Hippocampal formation (tissue), 2 donors: ENCODE measurements around the gene DNMT1.
"Not testable (repeated sequence)": the region's sequence is repeated elsewhere in the genome, so short reads cannot be mapped to it uniquely, and the experiment has no call there.

Experiments used
- DNase-seq, 2 donors: peaks; one replicate each; lab custom pipeline; 2025; lab: John Stamatoyannopoulos, UW

DNMT1 gene

DNA sequence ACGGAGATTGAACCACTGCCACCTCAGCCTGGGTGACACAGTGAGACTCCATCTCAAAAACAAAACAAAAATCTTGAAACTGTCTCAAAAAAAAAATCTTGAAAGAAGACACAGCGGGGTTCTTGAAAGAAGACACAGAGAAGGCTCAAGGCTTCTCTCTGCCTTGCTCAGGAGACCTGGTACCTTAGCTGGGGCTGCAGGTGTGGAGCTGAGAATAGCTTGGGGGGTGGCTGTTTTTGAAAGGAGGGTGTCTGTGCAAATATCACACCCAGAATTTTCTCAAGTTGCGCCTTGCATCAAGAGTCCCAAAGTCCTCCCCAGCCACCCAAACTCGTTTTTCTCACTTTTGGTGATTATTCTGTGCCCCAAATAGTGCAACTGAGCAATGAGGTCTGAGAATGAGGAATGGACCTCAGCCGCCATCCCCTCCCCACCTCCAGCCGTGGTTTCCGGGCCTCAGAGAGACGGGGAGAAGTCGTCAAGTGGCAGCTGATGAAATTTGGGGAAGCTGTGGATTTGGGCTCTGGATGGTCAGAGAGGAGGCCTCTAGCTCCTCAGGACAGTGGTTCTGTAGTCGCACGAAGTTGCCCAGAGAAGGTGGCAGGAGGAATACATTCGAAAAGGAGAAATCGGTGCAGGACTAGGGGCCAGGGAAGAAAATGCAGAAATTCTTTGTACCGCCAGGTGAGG is 27.6 kb upstream of the DNMT1 start:
- DNase-seq, result no peak

- no peak for DNase-seq
Observed at GRCh38 chr19:10220695-10221094, 25.9 kb upstream of the DNMT1 start.

- no peak for DNase-seq
Observed at GRCh38 chr19:10219678-10220077, 24.9 kb upstream of the DNMT1 start.

- no peak for DNase-seq
Observed at GRCh38 chr19:10217085-10217484, 22.3 kb upstream of the DNMT1 start.

- DNase-seq, result no peak
Observed at GRCh38 chr19:10214784-10215183, 20.0 kb upstream of the DNMT1 start.

GRCh38 chr19:10211691-10212090 is 16.9 kb upstream of the DNMT1 start:
- DNase-seq, result no peak

- no peak for DNase-seq
Observed at GRCh38 chr19:10211061-10211460, 16.3 kb upstream of the DNMT1 start.

DNA sequence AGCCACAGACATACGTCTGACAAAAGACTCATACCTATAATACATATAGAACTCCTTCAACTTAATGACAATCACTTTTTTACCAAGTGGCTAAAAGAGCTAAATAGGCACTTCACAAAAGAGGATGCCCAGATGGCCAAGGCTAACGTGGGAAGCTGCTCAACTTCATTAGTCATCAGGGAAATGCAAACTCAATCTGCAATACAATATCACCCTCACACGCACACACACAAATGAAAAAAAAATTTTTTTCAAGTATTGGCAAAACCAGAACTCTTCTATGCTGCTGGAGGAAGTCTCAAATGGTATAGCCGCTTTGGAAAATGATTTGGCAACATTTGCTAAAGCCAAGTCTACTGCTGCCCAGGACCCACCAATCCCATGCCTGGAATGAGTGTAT is 14.6 kb upstream of the DNMT1 start:
- no peak for DNase-seq

GRCh38 chr19:10207026-10207425 is 12.3 kb upstream of the DNMT1 start:
- DNase-seq, result no peak

GRCh38 chr19:10206226-10206885 is 11.6 kb upstream of the DNMT1 start:
- DNase-seq, result no peak

DNA sequence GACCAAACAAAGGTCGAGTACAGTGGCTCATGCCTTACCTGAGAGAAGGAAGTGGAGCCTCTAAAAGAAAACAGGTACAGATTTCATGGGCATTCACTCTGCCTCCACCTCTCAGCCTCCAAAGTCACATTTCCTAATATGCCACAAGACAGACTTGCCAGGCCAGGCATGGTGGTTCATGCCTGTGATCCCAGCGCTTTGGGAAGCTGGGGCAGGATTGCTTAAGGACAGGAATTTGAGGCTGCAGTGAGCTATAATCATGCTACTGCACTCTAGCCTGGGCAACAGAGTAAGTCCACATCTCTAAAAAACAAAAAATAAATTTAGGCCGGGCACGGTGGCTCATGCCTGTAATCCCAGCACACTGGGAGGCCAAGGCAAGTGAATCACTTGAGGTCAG is 10.9 kb upstream of the DNMT1 start:
- no peak for DNase-seq

DNA sequence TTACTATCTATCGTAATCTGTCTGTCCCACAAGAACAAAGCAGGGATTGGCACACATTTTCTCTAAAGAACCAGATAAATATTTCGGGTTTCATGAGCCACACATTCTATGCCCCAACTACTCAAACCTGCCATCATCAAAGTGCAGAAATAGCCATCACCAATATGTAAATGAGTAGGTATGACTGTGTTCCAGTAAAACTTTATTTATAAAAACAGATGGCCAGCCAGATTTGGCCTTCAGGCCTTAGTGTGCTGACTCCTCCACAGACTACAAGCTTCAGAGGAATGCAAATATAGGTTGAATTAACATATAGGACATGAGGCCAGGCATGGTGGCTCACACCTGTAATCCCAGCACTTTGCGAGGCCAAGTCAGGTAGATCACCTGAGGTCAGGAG is 8.9 kb upstream of the DNMT1 start:
- no peak for DNase-seq

- DNase-seq, result no peak
Observed at GRCh38 chr19:10201176-10201575, 6.4 kb upstream of the DNMT1 start.

DNA sequence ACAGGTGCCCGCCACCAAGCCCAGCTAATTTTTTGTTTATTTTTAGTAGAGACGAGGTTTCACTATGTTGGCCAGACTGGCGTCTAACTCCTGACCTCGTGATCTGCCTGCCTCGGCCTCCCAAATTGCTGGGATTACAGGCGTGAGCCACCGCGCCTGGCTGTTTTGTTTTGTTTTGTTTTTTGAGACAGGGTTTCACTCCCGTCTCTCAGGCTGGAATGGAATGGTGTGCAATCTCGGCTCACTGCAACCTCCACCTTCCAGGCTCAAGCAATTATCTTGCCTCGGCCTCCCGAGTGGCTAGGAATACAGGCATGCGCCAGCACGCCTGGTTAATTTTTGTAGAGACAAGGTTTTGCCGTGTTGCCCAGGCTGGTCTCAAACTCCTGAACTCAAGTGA is 5.3 kb upstream of the DNMT1 start:
- DNase-seq, result not testable (repeated sequence)

- DNase-seq, result not testable (repeated sequence)
Observed at GRCh38 chr19:10198889-10199644, 4.3 kb upstream of the DNMT1 start.

GRCh38 chr19:10195199-10195519 is 406 bp upstream of the DNMT1 start:
- DNase-seq, result no peak

DNA sequence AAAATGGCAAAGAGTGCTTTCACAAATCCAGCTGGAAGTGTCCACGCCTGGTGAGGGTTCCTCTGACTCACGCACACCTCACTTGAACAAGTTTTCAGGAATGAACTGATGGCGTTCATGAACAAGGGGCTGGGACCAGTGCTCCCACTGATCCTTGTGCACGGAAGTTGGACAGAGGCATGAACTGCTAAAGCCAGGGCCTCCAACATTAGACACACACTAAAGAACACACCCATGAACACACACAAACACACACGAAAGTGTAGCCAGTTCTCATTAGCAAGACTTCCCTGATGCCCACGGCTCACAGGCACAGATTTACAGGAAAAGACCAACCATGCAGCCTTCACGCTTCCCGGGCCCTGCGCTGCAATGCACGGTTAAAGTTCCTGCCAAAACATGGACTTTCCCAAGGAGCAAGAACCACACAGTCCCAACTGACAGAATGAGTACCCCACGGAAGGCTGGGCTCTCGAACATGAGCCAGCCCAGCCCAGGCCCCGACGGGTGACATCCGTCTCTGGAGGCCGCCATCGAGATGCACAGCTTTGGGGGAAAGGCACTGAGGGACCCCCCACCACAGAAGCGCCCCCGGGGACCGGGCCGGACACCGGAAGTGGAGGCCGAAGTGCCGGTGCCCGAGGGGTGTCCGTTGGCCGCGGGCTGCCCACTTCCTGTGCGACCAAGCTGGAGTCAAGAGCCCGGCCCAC is 808 bp downstream of the DNMT1 start:
- no peak for DNase-seq

GRCh38 chr19:10192922-10193321 is 1.8 kb downstream of the DNMT1 start:
- DNase-seq, result no peak

- no peak for DNase-seq
Observed at GRCh38 chr19:10191347-10191746, 3.4 kb downstream of the DNMT1 start.

DNA sequence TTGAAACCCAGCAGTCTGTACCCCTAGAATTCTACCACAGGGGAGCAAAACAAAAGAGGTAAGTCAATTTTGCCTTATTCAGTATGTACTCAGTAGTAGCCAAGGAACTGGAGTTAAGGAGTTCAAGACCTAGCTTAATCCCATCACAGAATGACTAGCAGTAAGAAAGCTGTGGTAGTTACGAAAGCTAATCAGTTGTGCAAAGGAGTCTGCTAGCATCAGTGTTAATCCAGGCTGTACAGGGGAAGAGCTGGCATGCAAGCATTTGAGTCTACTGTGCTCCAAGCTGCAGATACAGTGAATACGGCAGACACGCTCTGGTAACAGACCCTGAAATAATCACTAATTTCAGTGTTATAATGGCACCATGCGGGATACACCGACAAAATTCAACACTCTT is 4.7 kb downstream of the DNMT1 start:
- DNase-seq, result no peak

DNA sequence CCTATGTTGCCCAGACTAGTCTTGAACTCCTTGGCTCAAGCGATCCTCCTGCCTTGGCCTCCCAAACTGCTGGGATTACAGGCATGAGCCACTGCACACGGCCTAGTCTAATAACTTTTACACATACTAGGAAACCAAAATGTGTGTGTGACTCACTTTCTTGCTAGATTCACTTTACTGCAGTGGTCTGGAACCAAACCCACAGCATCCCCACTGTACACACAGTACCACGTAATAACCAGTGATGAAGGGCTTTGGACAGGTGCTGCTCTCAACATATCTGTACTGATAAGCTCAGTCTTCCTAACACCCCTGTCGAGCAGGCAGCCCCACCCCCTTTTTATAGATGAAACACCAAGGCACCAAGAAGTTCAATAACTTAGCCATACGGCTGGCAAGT is 5.1 kb downstream of the DNMT1 start:
- no peak for DNase-seq

- DNase-seq, result no peak
Observed at GRCh38 chr19:10187315-10187714, 7.4 kb downstream of the DNMT1 start.

- DNase-seq, result no peak
Observed at GRCh38 chr19:10184636-10185035, 10.1 kb downstream of the DNMT1 start.
